ENCODE results near the gene ZNF681.
A peak's percentile ranks its signal among the peaks of the same experiment; 100 is the strongest.

The ZNF681 gene

DNA sequence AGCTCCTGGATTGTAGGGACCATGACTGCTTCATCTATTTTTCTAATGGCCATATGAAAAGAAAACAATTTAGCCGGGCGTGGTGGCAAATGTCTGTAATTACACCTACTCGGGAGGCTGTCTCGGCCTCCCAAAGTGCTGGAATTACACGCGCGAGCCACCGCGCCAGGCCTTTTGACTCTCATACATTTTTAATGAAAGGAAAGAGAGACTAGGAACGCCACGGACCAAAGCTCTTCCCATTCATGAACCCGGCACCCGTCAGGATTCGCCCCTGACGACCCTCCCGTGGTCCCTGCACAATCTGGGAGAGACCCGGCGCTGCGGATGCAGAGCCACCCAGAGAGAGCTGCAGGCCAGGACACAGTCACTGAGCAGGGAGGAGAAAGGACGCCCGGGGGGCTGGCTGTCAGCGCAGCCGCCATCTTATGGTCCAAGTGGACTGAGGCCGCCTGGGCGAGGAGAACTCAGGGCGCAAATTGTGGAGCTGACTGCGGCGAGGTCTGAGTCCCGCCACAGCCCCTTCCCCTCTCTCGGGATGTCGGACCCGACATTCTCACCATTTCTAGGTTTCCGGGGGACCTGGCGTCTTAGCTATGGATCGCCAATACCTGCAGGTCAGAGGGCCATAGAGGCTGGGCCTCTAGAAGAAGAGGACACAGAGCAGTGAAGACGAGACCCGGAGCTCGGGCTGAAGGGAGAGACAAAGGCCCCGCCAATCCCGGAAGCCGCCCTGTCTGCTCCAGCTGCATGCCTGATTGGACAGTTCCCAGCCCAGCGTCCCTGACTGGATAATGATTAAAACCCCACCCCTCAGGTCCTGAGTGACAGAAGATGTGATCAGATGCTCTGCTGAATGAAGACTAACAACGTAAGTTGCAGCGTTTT, at the start of gene ZNF681:
Gene ZNF681 (minus strand): TSS at position 705 of the 888 bp plus-strand sequence. CDS start 142 bp downstream, at position 563.
- TF ChIP-seq, protein P1, sequence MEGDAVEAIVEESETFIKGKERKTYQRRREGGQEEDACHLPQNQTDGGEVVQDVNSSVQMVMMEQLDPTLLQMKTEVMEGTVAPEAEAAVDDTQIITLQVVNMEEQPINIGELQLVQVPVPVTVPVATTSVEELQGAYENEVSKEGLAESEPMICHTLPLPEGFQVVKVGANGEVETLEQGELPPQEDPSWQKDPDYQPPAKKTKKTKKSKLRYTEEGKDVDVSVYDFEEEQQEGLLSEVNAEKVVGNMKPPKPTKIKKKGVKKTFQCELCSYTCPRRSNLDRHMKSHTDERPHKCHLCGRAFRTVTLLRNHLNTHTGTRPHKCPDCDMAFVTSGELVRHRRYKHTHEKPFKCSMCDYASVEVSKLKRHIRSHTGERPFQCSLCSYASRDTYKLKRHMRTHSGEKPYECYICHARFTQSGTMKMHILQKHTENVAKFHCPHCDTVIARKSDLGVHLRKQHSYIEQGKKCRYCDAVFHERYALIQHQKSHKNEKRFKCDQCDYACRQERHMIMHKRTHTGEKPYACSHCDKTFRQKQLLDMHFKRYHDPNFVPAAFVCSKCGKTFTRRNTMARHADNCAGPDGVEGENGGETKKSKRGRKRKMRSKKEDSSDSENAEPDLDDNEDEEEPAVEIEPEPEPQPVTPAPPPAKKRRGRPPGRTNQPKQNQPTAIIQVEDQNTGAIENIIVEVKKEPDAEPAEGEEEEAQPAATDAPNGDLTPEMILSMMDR (IDR thresholded peaks at IDR 0.05; ENCODE audit: low read depth, low read length, missing control alignments), result peak; percentile 27
- peak; percentile 85 for DNase-seq (ENCODE audit: low read depth)
- peak within 1 kb of the TSS; percentile 78 for H3K4me3 ChIP-seq (ENCODE audit: low read depth, low read length)

DNA sequence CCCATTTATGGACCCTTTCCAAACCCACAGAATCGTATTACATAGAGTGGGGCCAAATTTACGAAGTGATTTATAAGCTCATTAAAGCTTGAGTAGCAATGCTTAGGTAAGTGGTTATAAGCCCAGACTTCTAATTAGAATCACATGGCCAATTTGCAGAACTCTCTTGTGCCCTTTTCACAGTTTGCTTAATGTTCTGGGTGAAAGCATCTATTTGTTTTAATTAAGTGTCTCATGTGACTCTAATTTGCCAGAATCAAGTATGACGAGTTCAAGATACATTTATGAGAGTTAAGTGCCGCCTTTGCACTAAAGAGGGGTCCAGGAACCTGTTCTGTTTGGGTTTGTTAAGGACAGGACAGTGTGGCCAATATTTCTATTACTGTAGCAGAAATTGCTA, 46.0 kb upstream of the ZNF681 start:
- DNase-seq (ENCODE audit: low read depth), result no peak
- TF ChIP-seq, protein P1 (IDR thresholded peaks at IDR 0.05; ENCODE audit: low read depth, low read length, missing control alignments), result no peak
- no peak overlapping the region for H3K4me3 ChIP-seq (ENCODE audit: low read depth, low read length)

DNA sequence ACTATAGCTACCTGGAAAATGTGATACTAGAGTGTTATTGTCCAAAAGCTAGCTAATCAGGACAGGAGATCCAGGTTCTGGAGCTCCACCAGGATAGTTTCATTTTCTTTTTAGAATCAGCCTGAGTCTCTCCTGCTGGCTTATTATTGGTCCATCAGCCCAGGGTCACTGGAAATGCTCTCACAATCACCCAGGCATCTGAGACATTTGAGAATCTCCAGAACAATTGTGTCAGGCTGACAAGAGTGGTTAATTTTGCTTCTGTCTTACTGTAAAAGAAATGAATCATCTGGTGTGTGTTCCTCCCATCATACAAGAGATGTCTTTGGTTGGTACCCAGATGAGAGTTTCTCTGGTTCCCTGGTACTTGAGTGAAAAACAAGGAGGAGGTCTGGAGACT, 43.6 kb upstream of the ZNF681 start:
- TF ChIP-seq, protein P1 (IDR thresholded peaks at IDR 0.05; ENCODE audit: low read depth, low read length, missing control alignments), result no peak
- no peak overlapping the region for H3K4me3 ChIP-seq (ENCODE audit: low read depth, low read length)
- DNase-seq (ENCODE audit: low read depth), result no peak

DNA sequence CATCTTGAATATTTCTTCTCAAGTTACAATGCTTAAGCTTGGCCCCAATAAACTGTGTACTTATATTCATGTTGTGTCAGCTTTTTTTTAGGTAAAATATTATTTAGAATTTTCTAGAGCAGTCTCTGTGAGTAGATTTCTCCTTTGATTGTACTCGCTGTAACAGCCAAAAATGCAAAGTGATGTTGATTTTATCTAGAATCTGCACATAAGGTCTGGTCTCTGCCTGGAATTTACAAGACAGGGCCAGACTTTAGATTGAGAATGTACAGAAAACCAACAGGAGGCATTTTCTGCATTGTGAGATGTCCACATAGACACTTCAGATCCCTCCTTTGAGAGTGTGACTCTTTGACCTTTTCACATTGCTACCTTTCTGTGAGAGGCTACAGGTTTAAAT, 43.1 kb upstream of the ZNF681 start:
- DNase-seq (ENCODE audit: low read depth), result no peak
- TF ChIP-seq, protein P1 (IDR thresholded peaks at IDR 0.05; ENCODE audit: low read depth, low read length, missing control alignments), result no peak
- H3K4me3 ChIP-seq (ENCODE audit: low read depth, low read length), result no peak overlapping the region

DNA sequence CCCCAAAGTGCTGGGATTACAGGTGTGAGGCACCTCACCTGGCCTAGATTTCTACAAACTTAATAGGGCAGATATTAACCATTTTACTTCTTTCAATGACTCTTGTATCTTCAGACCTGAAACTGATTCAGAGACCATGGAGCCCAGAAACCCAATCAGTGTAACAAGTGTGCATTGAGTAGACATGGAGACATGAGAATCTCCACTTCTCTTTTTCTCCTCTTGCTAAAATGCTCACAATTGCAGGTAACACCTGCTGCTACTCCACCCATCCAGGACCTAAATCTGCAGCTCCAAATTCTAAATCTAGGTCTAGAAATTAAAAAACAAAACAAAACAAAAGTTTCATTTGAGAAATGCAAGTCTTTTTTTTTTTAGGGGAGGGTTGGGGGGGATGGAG, 42.2 kb upstream of the ZNF681 start:
- H3K4me3 ChIP-seq (ENCODE audit: low read depth, low read length), result no peak overlapping the region
- TF ChIP-seq, protein P1 (IDR thresholded peaks at IDR 0.05; ENCODE audit: low read depth, low read length, missing control alignments), result no peak
- no peak for DNase-seq (ENCODE audit: low read depth)

DNA sequence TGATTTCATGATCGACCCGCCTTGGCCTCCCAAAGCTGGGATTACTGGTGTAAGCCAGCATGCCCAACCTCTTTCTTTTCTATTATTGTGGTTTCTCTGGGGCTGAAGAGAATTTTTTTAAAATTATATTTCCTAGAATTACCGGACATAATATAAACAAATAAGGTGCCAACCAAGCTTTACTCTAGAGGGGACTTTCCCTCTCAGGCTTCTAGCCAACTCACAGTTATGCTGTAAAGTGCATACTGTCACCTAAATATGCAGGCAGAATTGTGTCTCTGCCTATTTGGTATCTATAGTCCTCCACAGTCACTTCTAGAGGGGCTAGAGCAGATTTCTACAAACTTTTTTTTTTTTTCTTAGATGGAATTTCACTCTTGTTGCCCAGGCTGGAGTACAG, 41.6 kb upstream of the ZNF681 start:
- H3K4me3 ChIP-seq (ENCODE audit: low read depth, low read length), result no peak overlapping the region
- TF ChIP-seq, protein P1 (IDR thresholded peaks at IDR 0.05; ENCODE audit: low read depth, low read length, missing control alignments), result no peak
- no peak for DNase-seq (ENCODE audit: low read depth)

DNA sequence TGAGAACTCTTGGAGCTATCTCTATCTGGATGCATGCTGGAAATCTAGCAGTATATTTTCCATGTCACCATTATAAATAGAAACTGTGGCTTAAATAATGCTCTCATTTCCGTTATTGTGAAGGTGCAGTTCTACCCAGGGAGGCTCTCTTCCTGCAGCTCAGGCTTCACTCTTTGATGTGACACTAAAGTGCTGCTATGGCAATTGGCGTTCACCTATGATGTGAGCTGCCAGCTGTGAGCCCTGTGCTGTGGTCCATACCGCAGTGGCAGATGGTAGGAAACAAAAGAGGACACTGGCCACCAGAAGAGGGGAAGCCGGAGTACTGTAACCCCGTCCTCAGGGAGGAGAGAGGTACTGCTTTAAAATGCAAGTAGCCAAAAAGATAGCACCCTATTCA, 40.6 kb upstream of the ZNF681 start:
- TF ChIP-seq, protein P1 (IDR thresholded peaks at IDR 0.05; ENCODE audit: low read depth, low read length, missing control alignments), result no peak
- H3K4me3 ChIP-seq (ENCODE audit: low read depth, low read length), result no peak overlapping the region
- no peak for DNase-seq (ENCODE audit: low read depth)

Measured in GM12864 (cell line).